WTC11 (cell line): Measurements from ENCODE around the gene PTPRN2.

ENCODE experiments used
- CBFB ChIP-seq: sonication (generic); formaldehyde crosslinking; IDR thresholded peaks from 2 replicates; pipeline ENCODE4 v1.8.1; 2022; ENCODE audit warnings: mild to moderate bottlenecking, low read depth, missing genetic modification reagents
- FOXK1 ChIP-seq: sonication (generic); formaldehyde crosslinking; IDR thresholded peaks from 2 replicates; pipeline ENCODE4 v1.8.0; 2022; ENCODE audit warnings: mild to moderate bottlenecking, moderate library complexity, missing genetic modification reagents
- FOXP1 ChIP-seq: sonication (generic); formaldehyde crosslinking; IDR thresholded peaks from 2 replicates; pipeline ENCODE4 v1.8.0; 2022; ENCODE audit warnings: missing genetic modification reagents, mild to moderate bottlenecking, moderate library complexity, borderline replicate concordance
- NFE2L1 ChIP-seq: sonication (generic); formaldehyde crosslinking; IDR thresholded peaks from 2 replicates; pipeline ENCODE4 v1.8.1; 2023; ENCODE audit warnings: missing genetic modification reagents
- RELA ChIP-seq: sonication (generic); formaldehyde crosslinking; IDR thresholded peaks from 2 replicates; pipeline ENCODE4 v1.8.1; 2022; ENCODE audit warnings: missing genetic modification reagents, mild to moderate bottlenecking, borderline replicate concordance
- SP1 ChIP-seq: sonication (generic); formaldehyde crosslinking; conservative IDR thresholded peaks from 2 replicates; pipeline ENCODE4 v1.8.1; 2022; ENCODE audit warnings: missing genetic modification reagents
- TF ChIP-seq, protein P1 (sequence below): fragments of 200-600 bp; IDR thresholded peaks from 2 replicates; pipeline ENCODE4 v1.8.0; 2022; ENCODE audit warnings: antibody characterized with exemption
- TF ChIP-seq, protein P2 (sequence below): sonication (generic); formaldehyde crosslinking; IDR thresholded peaks from 2 replicates; pipeline ENCODE4 v1.8.1; 2022; ENCODE audit warnings: mild to moderate bottlenecking, missing genetic modification reagents, moderate library complexity, borderline replicate concordance
- TF ChIP-seq, protein P3 (sequence below): sonication (generic); formaldehyde crosslinking; IDR thresholded peaks from 2 replicates; pipeline ENCODE4 v1.8.1; 2022; ENCODE audit warnings: low read depth, missing genetic modification reagents, borderline replicate concordance
- TF ChIP-seq, protein P4 (sequence below): sonication (generic); formaldehyde crosslinking; IDR thresholded peaks from 2 replicates; pipeline ENCODE4 v1.8.1; 2023; ENCODE audit warnings: mild to moderate bottlenecking, moderate library complexity, missing genetic modification reagents
- TF ChIP-seq, protein P5 (sequence below): sonication (generic); formaldehyde crosslinking; conservative IDR thresholded peaks from 2 replicates; pipeline ENCODE4 v1.8.1; 2023; ENCODE audit warnings: mild to moderate bottlenecking, low read depth, missing genetic modification reagents, moderate library complexity
- TF ChIP-seq, protein P6 (sequence below): sonication (generic); formaldehyde crosslinking; IDR thresholded peaks from 2 replicates; pipeline ENCODE4 v1.8.0; 2022; ENCODE audit warnings: mild to moderate bottlenecking, missing genetic modification reagents

DNA sequence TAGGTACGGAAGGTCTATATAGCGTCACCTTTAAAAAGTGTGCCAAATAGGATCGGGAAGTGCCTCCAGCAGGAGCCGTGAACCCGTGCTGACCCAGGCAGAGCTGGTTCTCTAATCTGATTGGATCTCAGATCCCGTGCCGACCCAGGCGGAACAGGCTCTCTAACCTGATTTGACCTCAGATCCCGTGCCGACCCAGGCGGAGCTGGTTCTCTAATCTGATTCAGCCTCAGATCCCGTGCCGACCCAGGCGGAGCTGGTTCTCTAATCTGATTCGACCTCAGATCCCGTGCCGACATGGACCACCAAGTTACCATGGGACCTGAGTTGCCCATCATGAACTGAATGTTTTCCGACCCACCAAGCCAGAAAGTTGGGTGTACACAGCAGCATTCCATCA, 463.9 kb downstream of the PTPRN2 start:
- TF ChIP-seq, protein P1, sequence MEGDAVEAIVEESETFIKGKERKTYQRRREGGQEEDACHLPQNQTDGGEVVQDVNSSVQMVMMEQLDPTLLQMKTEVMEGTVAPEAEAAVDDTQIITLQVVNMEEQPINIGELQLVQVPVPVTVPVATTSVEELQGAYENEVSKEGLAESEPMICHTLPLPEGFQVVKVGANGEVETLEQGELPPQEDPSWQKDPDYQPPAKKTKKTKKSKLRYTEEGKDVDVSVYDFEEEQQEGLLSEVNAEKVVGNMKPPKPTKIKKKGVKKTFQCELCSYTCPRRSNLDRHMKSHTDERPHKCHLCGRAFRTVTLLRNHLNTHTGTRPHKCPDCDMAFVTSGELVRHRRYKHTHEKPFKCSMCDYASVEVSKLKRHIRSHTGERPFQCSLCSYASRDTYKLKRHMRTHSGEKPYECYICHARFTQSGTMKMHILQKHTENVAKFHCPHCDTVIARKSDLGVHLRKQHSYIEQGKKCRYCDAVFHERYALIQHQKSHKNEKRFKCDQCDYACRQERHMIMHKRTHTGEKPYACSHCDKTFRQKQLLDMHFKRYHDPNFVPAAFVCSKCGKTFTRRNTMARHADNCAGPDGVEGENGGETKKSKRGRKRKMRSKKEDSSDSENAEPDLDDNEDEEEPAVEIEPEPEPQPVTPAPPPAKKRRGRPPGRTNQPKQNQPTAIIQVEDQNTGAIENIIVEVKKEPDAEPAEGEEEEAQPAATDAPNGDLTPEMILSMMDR: no peak
- TF ChIP-seq, protein P2, sequence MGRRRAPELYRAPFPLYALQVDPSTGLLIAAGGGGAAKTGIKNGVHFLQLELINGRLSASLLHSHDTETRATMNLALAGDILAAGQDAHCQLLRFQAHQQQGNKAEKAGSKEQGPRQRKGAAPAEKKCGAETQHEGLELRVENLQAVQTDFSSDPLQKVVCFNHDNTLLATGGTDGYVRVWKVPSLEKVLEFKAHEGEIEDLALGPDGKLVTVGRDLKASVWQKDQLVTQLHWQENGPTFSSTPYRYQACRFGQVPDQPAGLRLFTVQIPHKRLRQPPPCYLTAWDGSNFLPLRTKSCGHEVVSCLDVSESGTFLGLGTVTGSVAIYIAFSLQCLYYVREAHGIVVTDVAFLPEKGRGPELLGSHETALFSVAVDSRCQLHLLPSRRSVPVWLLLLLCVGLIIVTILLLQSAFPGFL (CRISPR knock-in tag): no peak
- TF ChIP-seq, protein P3, sequence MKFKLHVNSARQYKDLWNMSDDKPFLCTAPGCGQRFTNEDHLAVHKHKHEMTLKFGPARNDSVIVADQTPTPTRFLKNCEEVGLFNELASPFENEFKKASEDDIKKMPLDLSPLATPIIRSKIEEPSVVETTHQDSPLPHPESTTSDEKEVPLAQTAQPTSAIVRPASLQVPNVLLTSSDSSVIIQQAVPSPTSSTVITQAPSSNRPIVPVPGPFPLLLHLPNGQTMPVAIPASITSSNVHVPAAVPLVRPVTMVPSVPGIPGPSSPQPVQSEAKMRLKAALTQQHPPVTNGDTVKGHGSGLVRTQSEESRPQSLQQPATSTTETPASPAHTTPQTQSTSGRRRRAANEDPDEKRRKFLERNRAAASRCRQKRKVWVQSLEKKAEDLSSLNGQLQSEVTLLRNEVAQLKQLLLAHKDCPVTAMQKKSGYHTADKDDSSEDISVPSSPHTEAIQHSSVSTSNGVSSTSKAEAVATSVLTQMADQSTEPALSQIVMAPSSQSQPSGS (CRISPR knock-in tag): no peak
- TF ChIP-seq SP1: no peak
- TF ChIP-seq, protein P4, sequence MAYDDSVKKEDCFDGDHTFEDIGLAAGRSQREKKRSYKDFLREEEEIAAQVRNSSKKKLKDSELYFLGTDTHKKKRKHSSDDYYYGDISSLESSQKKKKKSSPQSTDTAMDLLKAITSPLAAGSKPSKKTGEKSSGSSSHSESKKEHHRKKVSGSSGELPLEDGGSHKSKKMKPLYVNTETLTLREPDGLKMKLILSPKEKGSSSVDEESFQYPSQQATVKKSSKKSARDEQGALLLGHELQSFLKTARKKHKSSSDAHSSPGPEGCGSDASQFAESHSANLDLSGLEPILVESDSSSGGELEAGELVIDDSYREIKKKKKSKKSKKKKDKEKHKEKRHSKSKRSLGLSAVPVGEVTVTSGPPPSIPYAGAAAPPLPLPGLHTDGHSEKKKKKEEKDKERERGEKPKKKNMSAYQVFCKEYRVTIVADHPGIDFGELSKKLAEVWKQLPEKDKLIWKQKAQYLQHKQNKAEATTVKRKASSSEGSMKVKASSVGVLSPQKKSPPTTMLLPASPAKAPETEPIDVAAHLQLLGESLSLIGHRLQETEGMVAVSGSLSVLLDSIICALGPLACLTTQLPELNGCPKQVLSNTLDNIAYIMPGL: no peak
- TF ChIP-seq NFE2L1 (CRISPR knock-in tag): no peak
- no peak for TF ChIP-seq CBFB
- TF ChIP-seq, protein P5, sequence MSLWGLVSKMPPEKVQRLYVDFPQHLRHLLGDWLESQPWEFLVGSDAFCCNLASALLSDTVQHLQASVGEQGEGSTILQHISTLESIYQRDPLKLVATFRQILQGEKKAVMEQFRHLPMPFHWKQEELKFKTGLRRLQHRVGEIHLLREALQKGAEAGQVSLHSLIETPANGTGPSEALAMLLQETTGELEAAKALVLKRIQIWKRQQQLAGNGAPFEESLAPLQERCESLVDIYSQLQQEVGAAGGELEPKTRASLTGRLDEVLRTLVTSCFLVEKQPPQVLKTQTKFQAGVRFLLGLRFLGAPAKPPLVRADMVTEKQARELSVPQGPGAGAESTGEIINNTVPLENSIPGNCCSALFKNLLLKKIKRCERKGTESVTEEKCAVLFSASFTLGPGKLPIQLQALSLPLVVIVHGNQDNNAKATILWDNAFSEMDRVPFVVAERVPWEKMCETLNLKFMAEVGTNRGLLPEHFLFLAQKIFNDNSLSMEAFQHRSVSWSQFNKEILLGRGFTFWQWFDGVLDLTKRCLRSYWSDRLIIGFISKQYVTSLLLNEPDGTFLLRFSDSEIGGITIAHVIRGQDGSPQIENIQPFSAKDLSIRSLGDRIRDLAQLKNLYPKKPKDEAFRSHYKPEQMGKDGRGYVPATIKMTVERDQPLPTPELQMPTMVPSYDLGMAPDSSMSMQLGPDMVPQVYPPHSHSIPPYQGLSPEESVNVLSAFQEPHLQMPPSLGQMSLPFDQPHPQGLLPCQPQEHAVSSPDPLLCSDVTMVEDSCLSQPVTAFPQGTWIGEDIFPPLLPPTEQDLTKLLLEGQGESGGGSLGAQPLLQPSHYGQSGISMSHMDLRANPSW: no peak
- no peak for TF ChIP-seq FOXK1 (CRISPR knock-in tag)
- TF ChIP-seq FOXP1: no peak
- TF ChIP-seq, protein P6, sequence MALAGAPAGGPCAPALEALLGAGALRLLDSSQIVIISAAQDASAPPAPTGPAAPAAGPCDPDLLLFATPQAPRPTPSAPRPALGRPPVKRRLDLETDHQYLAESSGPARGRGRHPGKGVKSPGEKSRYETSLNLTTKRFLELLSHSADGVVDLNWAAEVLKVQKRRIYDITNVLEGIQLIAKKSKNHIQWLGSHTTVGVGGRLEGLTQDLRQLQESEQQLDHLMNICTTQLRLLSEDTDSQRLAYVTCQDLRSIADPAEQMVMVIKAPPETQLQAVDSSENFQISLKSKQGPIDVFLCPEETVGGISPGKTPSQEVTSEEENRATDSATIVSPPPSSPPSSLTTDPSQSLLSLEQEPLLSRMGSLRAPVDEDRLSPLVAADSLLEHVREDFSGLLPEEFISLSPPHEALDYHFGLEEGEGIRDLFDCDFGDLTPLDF (CRISPR knock-in tag): no peak
- no peak for TF ChIP-seq RELA (CRISPR knock-in tag)
